ENCODE data around the gene PID1. TPM values are rescaled to one million over a fixed set of nuclear protein-coding genes. Genes with fewer than 3 reads are reported as not detected.

Gene PID1
- polyA plus RNA-seq, 1 experiment, result 1.8 TPM

DNA sequence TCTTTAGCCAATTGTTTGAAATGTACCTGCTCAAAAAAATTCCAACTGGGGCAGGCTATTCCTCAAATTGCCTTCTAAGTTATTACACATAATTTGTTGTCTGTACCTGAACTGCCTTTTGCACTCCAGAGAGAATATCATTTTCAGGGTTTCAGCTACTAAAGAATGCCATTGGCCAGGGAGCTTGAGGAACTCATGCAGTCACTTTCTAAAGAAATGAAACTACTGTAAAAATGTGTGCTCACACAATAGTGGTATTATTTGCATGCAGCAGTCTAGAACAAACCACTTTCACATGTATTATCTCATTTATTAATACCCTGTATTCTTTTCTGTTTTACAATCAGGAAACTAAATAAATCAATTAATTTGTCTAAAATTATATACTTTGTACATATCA, 152.2 kb downstream of the PID1 start:
- TF ChIP-seq, protein P1, sequence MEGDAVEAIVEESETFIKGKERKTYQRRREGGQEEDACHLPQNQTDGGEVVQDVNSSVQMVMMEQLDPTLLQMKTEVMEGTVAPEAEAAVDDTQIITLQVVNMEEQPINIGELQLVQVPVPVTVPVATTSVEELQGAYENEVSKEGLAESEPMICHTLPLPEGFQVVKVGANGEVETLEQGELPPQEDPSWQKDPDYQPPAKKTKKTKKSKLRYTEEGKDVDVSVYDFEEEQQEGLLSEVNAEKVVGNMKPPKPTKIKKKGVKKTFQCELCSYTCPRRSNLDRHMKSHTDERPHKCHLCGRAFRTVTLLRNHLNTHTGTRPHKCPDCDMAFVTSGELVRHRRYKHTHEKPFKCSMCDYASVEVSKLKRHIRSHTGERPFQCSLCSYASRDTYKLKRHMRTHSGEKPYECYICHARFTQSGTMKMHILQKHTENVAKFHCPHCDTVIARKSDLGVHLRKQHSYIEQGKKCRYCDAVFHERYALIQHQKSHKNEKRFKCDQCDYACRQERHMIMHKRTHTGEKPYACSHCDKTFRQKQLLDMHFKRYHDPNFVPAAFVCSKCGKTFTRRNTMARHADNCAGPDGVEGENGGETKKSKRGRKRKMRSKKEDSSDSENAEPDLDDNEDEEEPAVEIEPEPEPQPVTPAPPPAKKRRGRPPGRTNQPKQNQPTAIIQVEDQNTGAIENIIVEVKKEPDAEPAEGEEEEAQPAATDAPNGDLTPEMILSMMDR (IDR thresholded peaks at IDR 0.05; ENCODE audit: low read depth, low read length), result no peak
- Histone ChIP-seq H3K9me3 (ENCODE audit: control insufficient read depth, insufficient read depth, low read length) (no peaks in the 10 kb centered on the region), H3K27me3 (ENCODE audit: control insufficient read depth, insufficient read depth, low read length) (no peaks in the 10 kb centered on the region), H3K4me3 (ENCODE audit: low read depth, low read length) (no peak overlapping the region), H3K27ac (ENCODE audit: low read depth, low read length) (no peak overlapping the region)
- ChIA-PET POLR2A (no interaction called here), CTCF (no interaction called here)
- DNase-seq (ENCODE audit: low read depth, low spot score), result no peak

DNA sequence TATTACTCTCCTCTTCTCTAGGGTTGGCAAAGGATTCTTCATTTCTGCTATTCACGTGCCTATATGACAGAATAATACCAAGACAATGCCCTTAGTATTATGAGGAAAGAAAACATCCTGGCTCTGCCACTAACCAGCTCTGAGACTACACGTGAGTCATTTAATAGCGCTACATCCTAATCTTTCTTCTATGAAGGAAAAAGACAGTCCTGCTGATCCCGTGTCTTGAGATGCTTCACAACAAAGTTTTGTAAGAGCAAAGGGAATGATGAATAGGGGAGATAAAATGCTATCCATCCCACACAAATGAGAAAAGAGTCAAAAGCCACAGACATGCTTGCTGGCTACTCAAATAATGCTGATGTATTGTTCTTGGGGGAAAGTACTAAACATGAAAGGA, 152.8 kb downstream of the PID1 start:
- no peaks in the 10 kb centered on the region for H3K9me3 ChIP-seq (ENCODE audit: control insufficient read depth, insufficient read depth, low read length)

DNA sequence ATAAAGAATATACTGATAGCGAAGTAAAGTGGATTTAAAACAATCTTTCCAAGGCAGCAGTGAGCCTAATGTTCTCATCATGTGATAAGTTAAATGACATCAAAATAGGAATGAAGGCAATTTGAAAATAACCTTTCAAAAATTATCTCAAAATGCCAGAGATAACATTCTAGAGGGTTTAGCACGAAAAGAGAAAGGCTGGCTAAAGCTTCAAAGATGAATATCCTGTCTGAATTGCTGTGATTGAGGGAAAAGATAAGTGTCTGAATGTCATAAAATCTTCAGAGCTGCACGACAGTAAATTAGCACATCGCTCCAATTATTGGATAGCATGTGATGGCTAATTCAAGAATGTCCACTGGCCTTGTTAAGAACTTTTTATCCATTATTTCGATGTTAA, 159.3 kb downstream of the PID1 start:
- TF ChIP-seq, protein P1 (IDR thresholded peaks at IDR 0.05; ENCODE audit: low read depth, low read length), result no peak
- no peak overlapping the region for H3K4me3 ChIP-seq (ENCODE audit: low read depth, low read length)
- ChIA-PET CTCF (no interaction called here), POLR2A (no interaction called here)
- H3K9me3 ChIP-seq (ENCODE audit: control insufficient read depth, insufficient read depth, low read length), result no peaks in the 10 kb centered on the region
- no peak overlapping the region for H3K27ac ChIP-seq (ENCODE audit: low read depth, low read length)
- H3K27me3 ChIP-seq (ENCODE audit: control insufficient read depth, insufficient read depth, low read length), result no peaks in the 10 kb centered on the region
- no peak for DNase-seq (ENCODE audit: low read depth, low spot score)

More for the DNA sequence above, 152.8 kb downstream of the PID1 start:
- ChIA-PET POLR2A (no interaction called here), CTCF (no interaction called here)
- TF ChIP-seq, protein P1 (IDR thresholded peaks at IDR 0.05; ENCODE audit: low read depth, low read length), result no peak
- Histone ChIP-seq H3K27me3 (ENCODE audit: control insufficient read depth, insufficient read depth, low read length) (no peaks in the 10 kb centered on the region), H3K4me3 (ENCODE audit: low read depth, low read length) (no peak overlapping the region), H3K27ac (ENCODE audit: low read depth, low read length) (no peak overlapping the region)
- no peak for DNase-seq (ENCODE audit: low read depth, low spot score)

DNA sequence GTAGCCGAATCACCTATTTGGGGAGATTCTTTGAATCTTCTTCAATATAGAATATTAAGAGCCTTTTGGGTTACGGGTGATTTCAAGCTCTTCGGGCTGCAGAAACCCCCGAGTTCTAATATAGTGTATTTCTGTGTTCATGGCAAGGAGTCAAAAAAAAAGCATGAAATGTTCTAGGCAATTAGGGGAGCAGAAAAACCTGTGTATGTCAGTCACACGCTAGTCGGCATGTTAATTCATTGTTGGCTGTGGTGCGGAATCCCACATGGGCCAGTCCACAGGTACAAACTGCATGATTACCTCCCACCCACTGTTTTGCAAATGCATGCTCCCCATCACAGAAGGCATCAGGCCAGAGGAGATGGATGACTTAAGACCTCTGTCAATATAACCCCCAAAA, 161.9 kb downstream of the PID1 start:
- TF ChIP-seq, protein P1 (IDR thresholded peaks at IDR 0.05; ENCODE audit: low read depth, low read length), result no peak
- POLR2A ChIA-PET, result no interaction called here
- Histone ChIP-seq H3K27ac (ENCODE audit: low read depth, low read length) (no peak overlapping the region), H3K9me3 (ENCODE audit: control insufficient read depth, insufficient read depth, low read length) (no peaks in the 10 kb centered on the region), H3K27me3 (ENCODE audit: control insufficient read depth, insufficient read depth, low read length) (no peaks in the 10 kb centered on the region), H3K4me3 (ENCODE audit: low read depth, low read length) (no peak overlapping the region)
- CTCF ChIA-PET, result no interaction called here
- no peak for DNase-seq (ENCODE audit: low read depth, low spot score)

DNA sequence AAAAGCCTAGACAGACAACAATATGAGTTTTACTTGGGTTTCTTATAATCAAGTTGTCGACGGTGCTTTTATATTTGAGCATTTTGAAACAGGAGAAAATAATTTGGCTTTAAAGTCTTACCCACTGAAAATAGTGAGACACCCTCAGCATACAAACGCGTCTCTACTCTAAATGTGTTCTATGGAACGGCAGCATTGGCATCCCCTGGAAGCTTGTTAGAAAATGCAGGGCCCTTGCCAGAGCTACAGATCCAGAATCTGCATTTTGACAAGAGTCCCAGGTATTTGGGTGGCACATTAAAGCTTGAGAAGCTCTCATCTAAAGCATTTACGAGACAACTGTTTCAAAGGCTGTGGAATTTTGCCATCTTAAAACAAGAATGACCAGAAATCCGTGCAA, 163.5 kb downstream of the PID1 start:
- CTCF ChIA-PET, result no interaction called here
- H3K9me3 ChIP-seq (ENCODE audit: control insufficient read depth, insufficient read depth, low read length), result peaks cover 1% of the 10 kb centered on the region; the same call in 1 of the 2 replicates
- TF ChIP-seq, protein P1 (IDR thresholded peaks at IDR 0.05; ENCODE audit: low read depth, low read length), result no peak
- H3K4me3 ChIP-seq (ENCODE audit: low read depth, low read length), result no peak overlapping the region
- no peak for DNase-seq (ENCODE audit: low read depth, low spot score)
- POLR2A ChIA-PET, result no interaction called here
- no peak overlapping the region for H3K27ac ChIP-seq (ENCODE audit: low read depth, low read length)
- no peaks in the 10 kb centered on the region for H3K27me3 ChIP-seq (ENCODE audit: control insufficient read depth, insufficient read depth, low read length)

Data from AG04450 (cell line).